ENCODE data around the gene ABCC4. TPM values are rescaled to one million over a fixed set of nuclear protein-coding genes. Genes with fewer than 3 reads are reported as not detected.

Gene ABCC4
- total RNA-seq, 1 experiment from 2014 or later, result 52.0 TPM

GRCh38 chr13:95124959-95125358, 176.3 kb downstream of the ABCC4 start:
- Histone ChIP-seq H3K27me3 (replicated peaks; ENCODE audit: insufficient read depth, low read depth, low read length, poor library complexity) (no peaks in the 10 kb centered on the region), H3K4me3 (ENCODE audit: low read depth, low read length, poor library complexity, severe bottlenecking) (no peak overlapping the region), H3K4me1 (ENCODE audit: insufficient read depth, low read length, poor library complexity, severe bottlenecking) (no peaks in the 10 kb centered on the region), H3K36me3 (ENCODE audit: insufficient read depth, low read length, poor library complexity, severe bottlenecking) (no peaks in the 10 kb centered on the region), H3K27ac (ENCODE audit: low read depth, low read length, poor library complexity, severe bottlenecking) (no peak overlapping the region), H3K9me3 (ENCODE audit: low read depth, low read length, poor library complexity, severe bottlenecking) (no peaks in the 10 kb centered on the region)
- DNase-seq (ENCODE audit: low spot score), result no peak
- POLR2A ChIA-PET (ENCODE audit: low non-redundant PET), result no interaction called here
- intact Hi-C loops (cut with micrococcal nuclease; ENCODE audit: unreplicated experiment), result no loop called here
- CTCF ChIA-PET, result no interaction called here
- no peak for TF ChIP-seq CTCF (conservative IDR thresholded peaks at IDR 0.05; ENCODE audit: low read depth, low read length)
- no peak for TF ChIP-seq EZH2 (IDR thresholded peaks at IDR 0.05; ENCODE audit: borderline replicate concordance, low read depth, low read length, poor library complexity, severe bottlenecking)
- no TSS peak for BruUV-seq (replicated peaks)

- intact Hi-C loops (cut with micrococcal nuclease; ENCODE audit: unreplicated experiment), result no loop called here
- H3K27me3 ChIP-seq (replicated peaks; ENCODE audit: insufficient read depth, low read depth, low read length, poor library complexity), result no peaks in the 10 kb centered on the region
- H3K4me3 ChIP-seq (ENCODE audit: low read depth, low read length, poor library complexity, severe bottlenecking), result no peak overlapping the region
- H3K9me3 ChIP-seq (ENCODE audit: low read depth, low read length, poor library complexity, severe bottlenecking), result no peaks in the 10 kb centered on the region
- H3K27ac ChIP-seq (ENCODE audit: low read depth, low read length, poor library complexity, severe bottlenecking), result no peak overlapping the region
- H3K36me3 ChIP-seq (ENCODE audit: insufficient read depth, low read length, poor library complexity, severe bottlenecking), result no peaks in the 10 kb centered on the region
- no peaks in the 10 kb centered on the region for H3K4me1 ChIP-seq (ENCODE audit: insufficient read depth, low read length, poor library complexity, severe bottlenecking)
- POLR2A ChIA-PET (ENCODE audit: low non-redundant PET), result no interaction called here
- no TSS peak for BruUV-seq (replicated peaks)
- CTCF ChIA-PET, result no interaction called here
- DNase-seq (ENCODE audit: low spot score), result no peak
- TF ChIP-seq CTCF (conservative IDR thresholded peaks at IDR 0.05; ENCODE audit: low read depth, low read length), result no peak
- TF ChIP-seq EZH2 (IDR thresholded peaks at IDR 0.05; ENCODE audit: borderline replicate concordance, low read depth, low read length, poor library complexity, severe bottlenecking), result no peak
Observed at GRCh38 chr13:95123726-95124125, 177.5 kb downstream of the ABCC4 start.

GRCh38 chr13:95122063-95122462, 179.2 kb downstream of the ABCC4 start:
- no TSS peak for BruUV-seq (replicated peaks)
- Histone ChIP-seq H3K27ac (ENCODE audit: low read depth, low read length, poor library complexity, severe bottlenecking) (no peak overlapping the region), H3K9me3 (ENCODE audit: low read depth, low read length, poor library complexity, severe bottlenecking) (no peaks in the 10 kb centered on the region), H3K36me3 (ENCODE audit: insufficient read depth, low read length, poor library complexity, severe bottlenecking) (no peaks in the 10 kb centered on the region), H3K4me3 (ENCODE audit: low read depth, low read length, poor library complexity, severe bottlenecking) (no peak overlapping the region), H3K27me3 (replicated peaks; ENCODE audit: insufficient read depth, low read depth, low read length, poor library complexity) (no peaks in the 10 kb centered on the region), H3K4me1 (ENCODE audit: insufficient read depth, low read length, poor library complexity, severe bottlenecking) (no peaks in the 10 kb centered on the region)
- POLR2A ChIA-PET (ENCODE audit: low non-redundant PET), result no interaction called here
- intact Hi-C loops (cut with micrococcal nuclease; ENCODE audit: unreplicated experiment), result no loop called here
- no peak for TF ChIP-seq CTCF (conservative IDR thresholded peaks at IDR 0.05; ENCODE audit: low read depth, low read length)
- TF ChIP-seq EZH2 (IDR thresholded peaks at IDR 0.05; ENCODE audit: borderline replicate concordance, low read depth, low read length, poor library complexity, severe bottlenecking), result no peak
- DNase-seq (ENCODE audit: low spot score), result no peak
- CTCF ChIA-PET, result no interaction called here

Data from A673 (cell line).